ENCODE measurements around the gene ZNF860. TPM values are rescaled to one million over a fixed set of nuclear protein-coding genes. Genes with fewer than 3 reads are reported as not detected.
A peak's percentile ranks its signal among the peaks of the same experiment; 100 is the strongest.
"Not testable (repeated sequence)": the region's sequence is repeated elsewhere in the genome, so short reads cannot be mapped to it uniquely, and the experiment has no call there.

Gene ZNF860
- polyA plus RNA-seq, 10 donors: 0.58 to 1.3 (median 0.71) TPM

DNA sequence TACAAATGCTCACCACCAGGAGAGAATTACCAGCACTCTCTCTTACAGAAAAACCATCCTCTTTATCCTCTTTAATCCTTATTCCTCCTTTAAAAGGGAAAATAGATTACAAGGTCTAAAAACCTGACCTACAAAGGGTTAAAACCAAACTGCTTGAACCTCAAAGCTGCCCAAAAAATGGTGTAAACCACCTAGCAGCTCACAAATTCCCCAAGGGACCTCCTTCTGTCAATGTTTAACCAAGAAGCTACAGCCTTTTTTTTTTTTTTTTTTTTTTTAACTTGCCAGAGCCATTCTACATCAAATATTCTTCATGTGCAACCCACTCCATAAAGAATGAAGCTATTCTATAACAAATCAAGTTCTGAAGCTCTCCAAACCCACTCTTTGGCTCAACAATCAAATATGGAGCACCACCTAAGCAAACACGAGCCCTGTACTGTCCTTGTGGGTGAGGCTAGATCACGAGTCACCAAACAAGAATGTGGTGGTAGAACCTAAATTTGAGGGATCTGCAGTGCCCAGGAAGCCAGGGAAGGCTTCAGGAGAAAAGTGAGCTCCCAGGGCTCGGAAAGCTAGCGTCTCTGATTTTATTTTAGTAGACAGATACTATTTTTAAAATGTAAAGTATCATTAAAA is 20.6 kb upstream of the ZNF860 start:
- DNase-seq: no peak

DNA sequence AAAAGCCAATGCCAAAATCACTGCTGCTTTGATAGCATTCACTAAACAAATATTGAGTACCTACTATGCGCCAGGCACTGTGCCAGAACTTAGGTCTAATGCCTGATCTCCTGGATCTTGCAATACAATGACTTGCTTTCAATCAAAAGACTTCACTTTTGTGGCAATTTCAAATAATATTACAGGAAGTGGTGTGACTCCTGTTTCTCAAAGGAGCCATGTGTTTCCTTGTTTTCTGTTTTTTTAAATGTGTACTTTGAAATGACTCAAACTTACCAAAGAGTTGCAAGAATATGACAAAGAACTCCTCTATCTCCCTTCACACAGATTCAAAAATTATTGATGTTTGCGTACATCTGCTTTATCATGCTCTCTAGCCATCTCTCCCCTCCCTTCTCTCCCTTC is 18.7 kb upstream of the ZNF860 start:
- no peak for DNase-seq

DNA sequence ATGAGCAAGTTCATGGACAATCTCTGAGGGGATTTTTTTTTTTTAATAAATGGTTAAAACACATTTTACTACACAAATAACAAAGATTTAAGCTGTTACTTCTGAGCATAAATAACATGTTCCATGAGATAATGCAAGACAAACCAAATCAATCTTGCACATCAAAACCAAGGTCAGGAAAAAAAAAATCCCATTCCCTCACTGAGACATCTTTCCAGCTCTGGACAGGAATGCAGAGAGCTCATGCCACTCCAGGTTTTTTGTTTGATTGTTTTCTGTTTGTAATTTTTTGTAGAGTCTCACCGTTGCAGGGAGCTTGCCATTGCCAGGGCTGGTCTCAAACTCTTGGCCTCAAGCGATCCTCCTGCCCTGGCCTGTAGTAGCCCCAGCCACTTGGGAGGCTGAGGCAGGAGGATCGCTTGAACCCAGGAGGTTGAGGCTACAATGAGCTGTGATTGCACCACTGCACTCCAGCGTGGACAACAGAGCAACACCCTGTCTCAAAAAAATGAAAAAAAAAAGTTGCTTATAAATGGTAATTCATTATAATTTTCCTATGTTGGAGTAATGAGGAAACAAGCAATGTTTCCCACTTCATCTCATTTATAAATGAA is 14.5 kb upstream of the ZNF860 start:
- no peak for DNase-seq

DNA sequence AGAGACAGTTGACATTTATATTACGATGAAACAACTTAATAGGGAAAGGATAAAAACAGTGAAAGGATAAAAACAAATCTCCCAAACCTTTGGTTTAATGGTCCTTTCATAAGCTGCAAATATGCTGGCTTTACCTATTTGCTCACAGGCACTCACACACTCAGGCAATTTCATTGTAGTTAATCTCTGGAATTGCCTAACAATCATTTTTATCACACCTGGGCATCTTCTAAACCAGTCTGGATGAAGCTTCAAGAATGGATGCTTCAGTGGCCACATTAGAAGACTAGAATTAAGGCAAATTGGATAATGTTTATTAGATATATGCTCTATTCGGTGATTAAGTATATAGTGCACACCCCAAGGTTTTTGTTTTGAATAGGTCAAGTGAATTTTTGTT is 14.0 kb upstream of the ZNF860 start:
- DNase-seq: no peak

DNA sequence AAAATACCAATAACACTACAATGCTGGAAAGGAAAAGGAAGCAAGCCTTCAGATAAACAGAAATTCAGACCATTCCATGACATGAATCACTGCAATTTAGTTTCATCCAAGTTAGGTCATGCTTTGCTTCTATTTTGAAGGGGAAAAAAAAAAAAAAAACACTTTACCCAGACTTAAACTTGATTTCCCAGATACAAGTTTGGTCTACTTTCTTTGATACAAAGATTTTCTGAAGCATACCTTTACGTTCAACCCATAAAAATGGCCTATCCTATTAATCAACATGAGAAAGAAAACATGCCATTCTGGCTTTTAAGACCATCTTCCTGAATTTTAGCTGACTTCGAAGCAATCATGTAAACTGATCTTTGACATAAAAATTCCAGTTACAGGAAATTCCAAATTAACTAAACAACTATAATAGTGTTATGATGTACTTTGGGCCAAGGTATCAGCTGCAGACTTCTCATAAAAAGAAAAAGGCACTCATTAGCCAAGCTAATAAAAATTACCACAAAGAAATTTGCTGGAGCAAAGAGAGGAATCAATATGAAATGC is 13.1 kb upstream of the ZNF860 start:
- DNase-seq: peak in 1 of 3 donors; percentile 49

DNA sequence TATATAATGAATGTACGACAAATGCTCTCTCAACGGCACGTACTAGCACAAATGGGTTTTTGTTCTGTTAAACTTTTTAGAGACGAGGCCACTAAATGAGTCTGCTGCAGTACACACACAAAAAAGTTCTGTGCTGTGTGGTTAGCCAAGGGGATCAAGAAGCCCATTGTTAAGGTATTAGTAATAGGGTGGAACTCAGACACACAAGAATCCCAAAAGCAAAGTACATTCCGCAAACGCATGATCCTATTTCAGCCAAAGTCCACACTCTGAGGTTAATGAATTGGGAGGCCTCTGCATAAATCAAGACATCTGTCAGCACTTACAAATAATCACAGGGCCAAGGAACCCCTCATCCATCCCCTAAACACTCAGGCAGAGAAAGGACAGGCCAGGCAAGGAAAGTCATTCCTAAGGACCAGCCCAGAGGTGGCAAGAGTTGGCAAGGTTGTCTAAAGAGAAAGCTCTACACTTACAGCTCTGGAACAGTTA is 12.6 kb upstream of the ZNF860 start:
- peak; percentile 67 to 93 (median 84) for DNase-seq

DNA sequence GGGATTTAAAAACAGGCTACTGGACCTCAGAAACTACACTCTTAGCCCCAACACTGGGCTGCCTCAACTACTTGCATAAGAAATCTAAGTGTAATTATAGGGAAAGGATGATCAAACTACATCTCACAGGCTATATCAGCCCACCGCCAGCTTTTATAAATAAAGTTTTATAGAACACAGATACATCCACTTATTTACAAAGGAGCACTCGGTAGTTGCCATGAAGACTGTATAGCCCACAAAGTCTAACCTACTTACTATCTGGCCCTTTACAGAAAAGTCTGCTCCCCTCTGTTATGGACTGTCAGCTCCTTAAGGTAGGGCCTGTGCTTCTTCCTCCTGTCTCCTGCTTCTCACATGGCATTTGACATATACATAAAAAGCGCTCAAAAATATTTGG is 9.9 kb upstream of the ZNF860 start:
- DNase-seq: no peak

DNA sequence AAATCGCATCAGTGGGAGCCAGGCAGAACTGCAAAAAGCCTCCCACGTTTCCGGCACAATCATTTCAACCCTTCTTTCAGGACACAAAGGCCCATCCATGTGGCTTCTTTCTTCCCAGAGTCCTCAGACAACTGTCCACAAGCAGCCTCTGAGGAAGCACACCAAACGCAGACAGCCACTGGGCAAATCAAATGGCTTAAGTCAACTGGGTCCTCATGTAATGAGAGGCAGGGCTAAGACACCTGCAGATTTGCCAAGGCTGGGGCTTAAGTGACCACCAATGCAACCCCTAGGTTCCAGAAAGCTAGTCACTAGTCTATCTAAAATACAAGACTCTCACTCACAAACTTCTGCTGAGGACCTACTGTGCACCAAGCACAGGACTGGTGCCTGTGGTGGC is 8.5 kb upstream of the ZNF860 start:
- DNase-seq: no peak

DNA sequence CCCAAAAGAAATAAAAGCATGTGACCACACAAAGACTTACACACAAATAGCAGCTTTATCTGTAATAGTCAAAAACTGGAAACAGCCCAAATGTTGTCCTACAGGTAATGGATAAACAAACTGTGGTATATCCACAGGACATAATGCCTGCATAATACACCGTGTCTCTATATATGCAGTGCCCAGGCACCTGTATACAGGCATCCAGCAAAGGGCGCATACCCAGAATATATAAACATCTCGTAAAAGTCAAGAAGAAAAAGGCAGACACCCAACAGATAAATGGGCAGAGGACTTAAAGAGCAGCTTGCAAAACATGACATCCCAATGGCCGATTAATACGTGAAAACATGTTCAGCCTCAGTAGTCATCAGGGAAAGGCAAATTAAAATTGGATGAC is 7.7 kb upstream of the ZNF860 start:
- no peak for DNase-seq

DNA sequence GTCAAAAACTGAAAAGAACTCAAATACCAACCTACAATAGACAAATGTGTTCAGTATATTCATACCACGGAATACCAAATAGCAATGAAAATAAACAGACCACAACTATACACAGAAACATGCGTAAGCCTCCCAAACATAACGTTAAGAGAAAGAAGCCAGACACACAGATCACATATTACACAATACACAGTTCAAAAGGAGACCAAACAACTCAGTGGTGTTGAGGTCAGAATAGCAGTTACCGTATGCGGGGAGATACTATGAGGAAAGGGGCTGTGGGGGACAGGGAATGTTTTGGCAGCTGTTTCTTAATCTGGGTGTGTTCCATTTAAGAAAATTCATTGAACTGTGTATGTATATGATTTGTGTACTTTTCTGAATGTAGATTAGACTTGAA is 7.1 kb upstream of the ZNF860 start:
- DNase-seq: no peak

DNA sequence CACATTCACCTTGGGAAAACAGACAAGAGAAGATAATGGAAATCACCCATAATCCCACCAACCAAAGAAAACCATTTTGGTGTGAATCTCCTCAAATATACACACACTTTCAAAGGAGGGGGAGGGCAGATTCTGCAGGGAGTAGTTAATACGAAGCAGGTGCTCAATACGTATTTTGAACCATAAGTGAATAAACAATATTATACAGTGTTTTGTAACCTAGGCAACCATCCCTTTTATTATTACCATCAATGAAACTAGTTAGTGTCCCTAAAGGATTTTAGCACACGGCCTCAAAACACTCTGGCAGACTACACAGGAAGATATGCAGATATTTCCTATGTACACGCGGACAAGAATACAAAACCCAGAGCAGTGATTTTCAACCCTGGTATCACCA is 6.6 kb upstream of the ZNF860 start:
- peak; percentile 56 to 83 (median 73) for DNase-seq

DNA sequence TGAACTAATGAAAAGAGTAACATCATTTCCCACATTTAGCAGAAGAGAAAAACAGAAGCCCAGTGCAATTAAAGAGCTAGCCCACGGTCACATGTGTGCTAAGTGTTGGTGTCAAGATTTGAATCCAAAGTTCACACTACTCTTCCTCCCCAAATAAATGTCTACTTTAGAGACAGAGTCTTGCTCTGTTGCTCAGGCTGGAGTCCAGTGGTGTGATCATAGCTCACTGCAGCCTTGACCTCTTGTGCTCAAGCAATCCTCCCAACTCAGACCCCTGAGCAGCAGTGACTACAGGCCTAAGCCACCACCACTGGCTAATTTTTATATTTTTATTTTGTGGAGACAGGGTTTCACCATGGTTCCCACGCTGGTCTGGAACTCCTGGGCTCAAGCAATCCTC is 5.2 kb upstream of the ZNF860 start:
- DNase-seq: no peak

DNA sequence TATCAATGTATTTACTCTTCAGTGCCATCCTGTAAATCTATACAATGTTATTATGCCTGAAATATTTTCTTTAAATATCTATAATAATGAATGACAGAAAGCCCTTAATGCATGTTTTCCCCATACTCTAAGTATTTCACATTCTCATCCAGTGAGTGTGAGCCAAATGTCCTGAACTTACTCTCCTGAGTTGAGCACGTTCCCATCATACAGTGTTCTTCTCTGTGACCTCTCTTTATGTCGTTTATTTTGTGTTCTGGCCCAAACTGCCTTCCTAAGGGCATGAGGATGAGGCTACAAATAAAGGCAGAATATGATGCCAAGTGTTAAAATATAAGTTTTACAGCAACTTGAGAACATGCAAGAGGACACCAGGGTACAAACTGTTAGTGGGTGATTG is 3.8 kb upstream of the ZNF860 start:
- no peak for DNase-seq

DNA sequence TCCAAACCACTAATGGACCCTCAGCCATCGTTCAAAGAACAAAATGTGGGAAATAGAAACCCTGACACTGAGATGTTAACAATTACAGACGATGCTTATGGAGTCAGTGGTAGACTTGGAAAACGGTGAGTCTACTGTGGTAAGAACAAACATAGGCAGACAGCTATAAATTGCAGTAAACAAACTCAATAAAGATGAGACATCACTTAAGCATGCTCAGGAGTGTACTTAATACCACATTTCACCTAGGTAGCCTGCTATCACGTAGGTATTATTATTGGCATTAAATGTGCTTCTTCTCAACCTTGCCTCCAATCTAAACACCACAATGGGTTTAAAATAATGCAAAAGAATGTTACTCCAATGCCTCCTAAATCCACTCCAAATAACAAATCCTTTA is 3.0 kb upstream of the ZNF860 start:
- no peak for DNase-seq

DNA sequence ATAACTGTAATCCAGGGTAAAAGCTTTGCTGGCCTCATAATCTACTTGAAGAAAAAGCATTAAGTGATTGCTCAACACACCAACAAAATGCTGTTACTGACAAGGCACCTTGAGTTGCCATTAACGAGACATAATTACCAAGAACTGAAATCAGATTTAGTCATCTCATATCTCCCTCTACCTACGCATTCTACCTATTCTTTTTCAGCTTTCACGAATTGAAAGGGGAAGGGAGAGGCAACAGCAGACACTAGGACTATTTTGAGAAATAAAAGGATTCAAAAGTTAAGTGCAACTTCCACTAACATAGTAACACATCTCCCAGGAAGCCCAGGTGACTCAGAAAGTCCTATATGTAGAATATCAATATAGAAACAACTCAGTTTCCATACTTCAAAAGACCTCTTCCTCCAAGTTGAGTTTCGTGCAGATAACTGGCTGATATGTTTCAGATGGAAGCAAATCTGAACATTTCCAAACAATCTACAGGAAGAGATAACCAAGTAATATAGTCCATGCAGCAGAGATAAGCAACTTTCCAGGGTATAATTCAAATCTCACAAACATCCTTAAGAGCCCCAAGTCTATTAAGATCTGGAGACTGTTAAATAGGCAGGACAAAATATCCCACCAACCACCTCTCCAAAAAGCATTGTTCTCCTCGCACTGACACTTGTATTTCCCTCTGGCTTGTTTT is 2.4 kb upstream of the ZNF860 start:
- DNase-seq: no peak

DNA sequence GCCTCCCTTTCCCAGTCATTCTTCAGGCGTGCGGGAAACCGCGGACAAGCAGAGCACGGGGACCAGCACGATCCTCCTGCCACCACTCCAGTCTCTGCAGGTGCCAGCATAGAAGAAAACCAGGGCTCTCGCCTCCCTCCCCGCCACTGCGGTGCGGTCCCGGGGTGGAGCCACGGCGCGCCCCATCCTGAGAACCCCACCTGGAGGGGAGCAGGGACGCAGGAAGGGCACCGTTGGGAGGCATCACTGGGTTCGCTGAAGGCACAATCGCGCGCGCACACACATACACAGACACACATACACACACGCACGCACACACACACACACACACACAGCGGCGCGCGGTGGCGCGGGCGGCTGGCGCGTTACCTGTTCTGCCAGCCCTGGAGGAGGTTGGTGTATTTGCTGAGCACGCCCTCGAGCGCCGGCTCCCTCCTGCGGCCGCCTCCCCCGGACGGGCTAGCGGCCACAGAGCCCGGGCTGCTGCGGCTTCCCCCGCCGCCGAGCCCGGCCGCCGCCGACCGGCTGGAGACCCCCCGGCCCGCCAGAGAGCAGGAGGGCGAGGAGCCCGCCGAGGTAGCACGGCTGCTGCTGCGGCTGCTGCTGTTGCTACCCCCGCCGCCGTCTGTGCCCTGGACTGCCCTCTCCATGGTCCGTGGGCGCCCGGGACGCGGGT is 882 bp upstream of the ZNF860 start:
- DNase-seq: peak; percentile 27 to 83 (median 48)

DNA sequence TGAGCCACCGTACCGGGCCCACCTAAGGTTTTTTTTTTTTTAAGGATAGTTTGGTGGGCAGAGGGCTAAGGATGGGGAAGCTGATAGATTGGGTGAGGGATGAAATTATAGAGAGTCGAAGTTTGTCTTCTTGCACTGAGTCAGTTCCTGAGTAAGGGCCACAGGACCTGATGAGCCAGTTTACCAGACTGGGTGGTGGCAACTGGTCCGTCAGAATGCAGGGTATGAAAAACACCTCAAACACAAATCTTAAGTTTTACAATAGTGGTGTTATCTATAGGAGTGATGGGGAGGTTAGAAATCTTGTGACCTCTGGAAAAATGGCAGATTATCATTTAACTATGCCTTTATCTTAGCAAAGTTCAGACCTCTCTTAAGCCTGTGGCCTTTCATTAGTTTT is 2.8 kb downstream of the ZNF860 start:
- no peak for DNase-seq

DNA sequence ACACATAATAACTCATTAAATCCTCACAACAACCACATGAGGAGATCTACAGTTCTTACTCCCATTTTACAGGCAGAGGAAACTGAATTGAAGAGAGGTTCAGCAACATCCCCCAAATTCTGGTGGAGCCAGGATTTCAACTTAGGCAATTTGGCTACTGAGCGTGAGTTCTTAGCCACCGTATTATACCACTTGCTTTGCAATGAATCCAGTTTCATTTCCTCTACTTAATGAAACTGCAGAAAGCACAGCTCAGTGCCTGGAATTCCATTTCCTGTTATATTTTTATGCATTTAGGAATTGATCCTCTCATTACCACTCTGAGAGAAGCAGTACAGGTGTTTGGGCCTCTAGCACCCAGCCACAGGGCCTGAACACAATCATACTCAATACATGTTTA is 4.3 kb downstream of the ZNF860 start:
- no peak for DNase-seq

DNA sequence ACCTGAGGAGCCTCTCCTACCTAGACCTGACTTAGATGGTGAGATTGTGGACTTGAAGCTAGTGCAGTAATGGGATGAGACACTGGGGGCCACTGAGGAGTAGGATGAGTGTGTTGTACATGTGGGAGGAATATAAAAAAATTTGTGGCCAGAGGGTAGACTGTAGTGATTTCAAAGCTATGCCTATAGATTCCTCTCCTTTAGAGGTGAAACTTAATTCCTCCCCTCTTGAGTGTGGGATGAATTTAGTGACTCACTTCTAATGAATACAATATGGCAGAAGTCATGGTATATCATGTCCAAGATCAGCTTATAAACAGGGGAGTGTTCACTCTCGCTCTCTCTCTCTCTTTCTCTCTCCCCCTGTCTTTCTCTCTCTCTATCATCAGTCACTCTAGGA is 6.7 kb downstream of the ZNF860 start:
- DNase-seq: no peak

DNA sequence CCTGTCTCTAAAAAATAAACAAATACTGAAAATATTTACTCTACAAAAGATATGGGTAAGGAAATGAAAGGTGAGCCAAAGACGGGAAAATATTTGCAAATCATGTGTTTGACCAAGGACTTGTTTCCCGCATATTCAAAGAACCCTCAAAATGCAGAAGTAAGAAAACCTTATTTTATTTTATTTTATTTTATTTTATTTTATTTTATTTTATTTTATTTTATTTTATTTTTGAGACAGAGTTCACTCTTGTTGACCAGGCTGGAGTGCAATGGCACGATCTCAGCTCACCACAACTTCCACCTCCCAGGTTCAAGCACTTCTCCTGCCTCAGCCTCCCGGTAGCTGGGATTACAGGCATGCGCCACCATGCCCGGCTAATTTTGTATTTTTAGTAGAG is 11.4 kb downstream of the ZNF860 start:
- DNase-seq: not testable (repeated sequence)

DNA sequence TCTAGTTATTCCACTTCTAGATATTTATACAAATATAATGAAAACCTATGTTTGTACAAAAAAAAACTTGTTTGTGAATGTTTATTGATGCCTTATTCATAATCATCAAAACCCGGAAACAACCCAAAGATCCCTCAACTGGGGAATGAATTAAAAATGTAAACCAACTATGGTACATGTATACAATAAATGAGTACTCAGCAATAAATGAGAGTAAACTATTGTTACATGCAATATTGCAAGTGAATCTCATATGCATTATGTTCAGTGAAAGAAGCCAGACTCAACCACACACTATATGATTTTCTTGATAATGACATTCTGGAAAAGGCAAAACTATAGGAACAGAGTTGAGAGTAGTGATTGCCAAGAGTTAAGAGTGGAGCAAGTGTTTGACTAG is 12.3 kb downstream of the ZNF860 start:
- DNase-seq: no peak

DNA sequence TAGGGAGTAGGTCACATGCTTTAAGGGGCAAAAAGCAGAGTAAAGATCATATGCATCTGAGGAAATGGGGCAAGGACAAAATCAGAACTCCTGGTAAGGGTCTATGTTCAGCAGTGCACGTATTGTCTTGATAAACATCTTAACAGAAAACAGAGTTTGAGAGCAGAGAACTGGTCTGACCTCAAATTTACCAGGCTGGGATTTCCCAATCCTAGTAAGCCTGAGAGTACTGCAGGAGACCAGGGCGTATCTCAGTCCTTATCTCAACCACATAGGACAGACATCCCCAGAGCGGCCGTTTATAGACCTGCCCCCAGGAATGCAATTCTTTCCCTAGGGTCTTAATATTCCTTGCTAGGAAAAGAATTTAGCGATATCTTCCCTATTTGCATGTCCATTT is 13.5 kb downstream of the ZNF860 start:
- not testable (repeated sequence) for DNase-seq

Measured in muscle of back (tissue), 11 donors.